Panc1 (cell line): ENCODE results near the gene VAPA.

Experiments used
- POLR2AphosphoS5 ChIP-seq: IDR thresholded peaks from 2 replicates; pipeline ENCODE4 v1.6.1; 2012; ENCODE audit warnings: mild to moderate bottlenecking, low read depth, low read length, moderate library complexity
- TF ChIP-seq, protein P1 (sequence below): fragments of 450-650 bp; IDR thresholded peaks from 2 replicates; pipeline ENCODE4 v1.5.1; 2017; ENCODE audit warnings: mild to moderate bottlenecking
- TF ChIP-seq, protein P2 (sequence below), 2 experiments: IDR thresholded peaks; 2 replicates each; pipeline ENCODE4 v1.6.1; 2011 to 2012; ENCODE audit warnings: low read depth in 2 of 2, control low read depth in 1 of 2, low read length in 1 of 2, mild to moderate bottlenecking in 1 of 2, moderate library complexity in 1 of 2; ENCODE audit not compliant: insufficient read depth in 1 of 2

DNA sequence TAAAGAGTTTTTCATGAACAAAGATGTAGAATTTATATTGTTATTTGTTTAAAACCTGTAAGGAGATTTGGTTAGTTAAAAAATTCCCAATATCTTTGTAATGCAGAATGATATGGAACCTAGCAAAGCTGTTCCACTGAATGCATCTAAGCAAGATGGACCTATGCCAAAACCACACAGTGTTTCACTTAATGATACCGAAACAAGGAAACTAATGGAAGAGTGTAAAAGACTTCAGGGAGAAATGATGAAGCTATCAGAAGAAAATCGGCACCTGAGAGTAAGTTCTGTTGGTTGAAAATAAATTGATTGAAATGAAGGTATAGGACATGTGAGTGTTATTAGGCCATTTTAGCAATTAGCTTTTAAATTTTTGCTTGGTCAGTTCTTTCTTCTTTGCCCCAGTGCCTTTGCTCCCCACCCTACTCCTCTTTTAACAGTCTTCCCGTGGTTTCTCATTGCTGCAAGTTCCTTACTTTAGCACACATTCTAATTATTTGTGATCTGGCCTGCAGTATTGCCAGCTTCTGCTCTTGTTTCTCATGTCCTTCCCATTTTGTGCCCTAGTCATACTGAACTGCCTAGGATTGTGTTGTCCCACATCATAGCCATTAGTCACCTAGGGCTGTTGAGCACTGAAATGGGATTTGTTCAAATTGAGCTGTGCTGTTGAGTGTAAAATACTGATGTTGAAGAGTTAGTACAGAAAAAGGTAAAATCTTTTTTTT, 36.6 kb downstream of the VAPA start:
- TF ChIP-seq, protein P1, sequence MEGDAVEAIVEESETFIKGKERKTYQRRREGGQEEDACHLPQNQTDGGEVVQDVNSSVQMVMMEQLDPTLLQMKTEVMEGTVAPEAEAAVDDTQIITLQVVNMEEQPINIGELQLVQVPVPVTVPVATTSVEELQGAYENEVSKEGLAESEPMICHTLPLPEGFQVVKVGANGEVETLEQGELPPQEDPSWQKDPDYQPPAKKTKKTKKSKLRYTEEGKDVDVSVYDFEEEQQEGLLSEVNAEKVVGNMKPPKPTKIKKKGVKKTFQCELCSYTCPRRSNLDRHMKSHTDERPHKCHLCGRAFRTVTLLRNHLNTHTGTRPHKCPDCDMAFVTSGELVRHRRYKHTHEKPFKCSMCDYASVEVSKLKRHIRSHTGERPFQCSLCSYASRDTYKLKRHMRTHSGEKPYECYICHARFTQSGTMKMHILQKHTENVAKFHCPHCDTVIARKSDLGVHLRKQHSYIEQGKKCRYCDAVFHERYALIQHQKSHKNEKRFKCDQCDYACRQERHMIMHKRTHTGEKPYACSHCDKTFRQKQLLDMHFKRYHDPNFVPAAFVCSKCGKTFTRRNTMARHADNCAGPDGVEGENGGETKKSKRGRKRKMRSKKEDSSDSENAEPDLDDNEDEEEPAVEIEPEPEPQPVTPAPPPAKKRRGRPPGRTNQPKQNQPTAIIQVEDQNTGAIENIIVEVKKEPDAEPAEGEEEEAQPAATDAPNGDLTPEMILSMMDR, result no peak
- TF ChIP-seq, protein P2, sequence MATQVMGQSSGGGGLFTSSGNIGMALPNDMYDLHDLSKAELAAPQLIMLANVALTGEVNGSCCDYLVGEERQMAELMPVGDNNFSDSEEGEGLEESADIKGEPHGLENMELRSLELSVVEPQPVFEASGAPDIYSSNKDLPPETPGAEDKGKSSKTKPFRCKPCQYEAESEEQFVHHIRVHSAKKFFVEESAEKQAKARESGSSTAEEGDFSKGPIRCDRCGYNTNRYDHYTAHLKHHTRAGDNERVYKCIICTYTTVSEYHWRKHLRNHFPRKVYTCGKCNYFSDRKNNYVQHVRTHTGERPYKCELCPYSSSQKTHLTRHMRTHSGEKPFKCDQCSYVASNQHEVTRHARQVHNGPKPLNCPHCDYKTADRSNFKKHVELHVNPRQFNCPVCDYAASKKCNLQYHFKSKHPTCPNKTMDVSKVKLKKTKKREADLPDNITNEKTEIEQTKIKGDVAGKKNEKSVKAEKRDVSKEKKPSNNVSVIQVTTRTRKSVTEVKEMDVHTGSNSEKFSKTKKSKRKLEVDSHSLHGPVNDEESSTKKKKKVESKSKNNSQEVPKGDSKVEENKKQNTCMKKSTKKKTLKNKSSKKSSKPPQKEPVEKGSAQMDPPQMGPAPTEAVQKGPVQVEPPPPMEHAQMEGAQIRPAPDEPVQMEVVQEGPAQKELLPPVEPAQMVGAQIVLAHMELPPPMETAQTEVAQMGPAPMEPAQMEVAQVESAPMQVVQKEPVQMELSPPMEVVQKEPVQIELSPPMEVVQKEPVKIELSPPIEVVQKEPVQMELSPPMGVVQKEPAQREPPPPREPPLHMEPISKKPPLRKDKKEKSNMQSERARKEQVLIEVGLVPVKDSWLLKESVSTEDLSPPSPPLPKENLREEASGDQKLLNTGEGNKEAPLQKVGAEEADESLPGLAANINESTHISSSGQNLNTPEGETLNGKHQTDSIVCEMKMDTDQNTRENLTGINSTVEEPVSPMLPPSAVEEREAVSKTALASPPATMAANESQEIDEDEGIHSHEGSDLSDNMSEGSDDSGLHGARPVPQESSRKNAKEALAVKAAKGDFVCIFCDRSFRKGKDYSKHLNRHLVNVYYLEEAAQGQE (IDR thresholded peaks at IDR 0.05; ENCODE audit: insufficient read depth in 1 of 2, low read depth in 2 of 2, low read length in 1 of 2), result no peak
- no peak for TF ChIP-seq POLR2AphosphoS5
